RWPE1 (cell line): ENCODE data around the gene FOXF2.

Experiments
- CTCF ChIA-PET: fragments of 350-600 bp; sonication (Branson Sonifier 250); formaldehyde crosslinking; extraction: SDS; loops from one replicate; lab custom pipeline; 2021; lab: Yijun Ruan, JAX
- POLR2A ChIA-PET: fragments of 400-600 bp; formaldehyde crosslinking; extraction: SDS; loops from one replicate; lab custom pipeline; 2020; ENCODE audit warnings: antibody characterized with exemption; ENCODE audit not compliant: low non-redundant PET; lab: Yijun Ruan, JAX
- DNase-seq: peaks from one replicate; pipeline ENCODE4 v3.0.0; 2012; ENCODE audit warnings: low spot score
- H3K27ac ChIP-seq: fragments of 450-650 bp; 2 replicates; pipeline ENCODE4 v1.5.1; 2017
- TF ChIP-seq, protein P1 (sequence below): fragments of 450-650 bp; conservative IDR thresholded peaks from 2 replicates; pipeline ENCODE4 v1.5.1; 2017; ENCODE audit warnings: low read depth, mild to moderate bottlenecking

Gene FOXF2

GRCh38 chr6:1400126-1400850 is 10.9 kb downstream of the FOXF2 start:
- ChIA-PET POLR2A (no interaction called here), CTCF (interaction anchor here (0.6 kb wide), 1 partner anchor 1106 kb away, joined by 3 read pairs; no protein-coding TSS in a partner anchor)
- no peak overlapping the region for H3K27ac ChIP-seq
- TF ChIP-seq, protein P1, sequence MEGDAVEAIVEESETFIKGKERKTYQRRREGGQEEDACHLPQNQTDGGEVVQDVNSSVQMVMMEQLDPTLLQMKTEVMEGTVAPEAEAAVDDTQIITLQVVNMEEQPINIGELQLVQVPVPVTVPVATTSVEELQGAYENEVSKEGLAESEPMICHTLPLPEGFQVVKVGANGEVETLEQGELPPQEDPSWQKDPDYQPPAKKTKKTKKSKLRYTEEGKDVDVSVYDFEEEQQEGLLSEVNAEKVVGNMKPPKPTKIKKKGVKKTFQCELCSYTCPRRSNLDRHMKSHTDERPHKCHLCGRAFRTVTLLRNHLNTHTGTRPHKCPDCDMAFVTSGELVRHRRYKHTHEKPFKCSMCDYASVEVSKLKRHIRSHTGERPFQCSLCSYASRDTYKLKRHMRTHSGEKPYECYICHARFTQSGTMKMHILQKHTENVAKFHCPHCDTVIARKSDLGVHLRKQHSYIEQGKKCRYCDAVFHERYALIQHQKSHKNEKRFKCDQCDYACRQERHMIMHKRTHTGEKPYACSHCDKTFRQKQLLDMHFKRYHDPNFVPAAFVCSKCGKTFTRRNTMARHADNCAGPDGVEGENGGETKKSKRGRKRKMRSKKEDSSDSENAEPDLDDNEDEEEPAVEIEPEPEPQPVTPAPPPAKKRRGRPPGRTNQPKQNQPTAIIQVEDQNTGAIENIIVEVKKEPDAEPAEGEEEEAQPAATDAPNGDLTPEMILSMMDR, result no peak
- no peak for DNase-seq

DNA sequence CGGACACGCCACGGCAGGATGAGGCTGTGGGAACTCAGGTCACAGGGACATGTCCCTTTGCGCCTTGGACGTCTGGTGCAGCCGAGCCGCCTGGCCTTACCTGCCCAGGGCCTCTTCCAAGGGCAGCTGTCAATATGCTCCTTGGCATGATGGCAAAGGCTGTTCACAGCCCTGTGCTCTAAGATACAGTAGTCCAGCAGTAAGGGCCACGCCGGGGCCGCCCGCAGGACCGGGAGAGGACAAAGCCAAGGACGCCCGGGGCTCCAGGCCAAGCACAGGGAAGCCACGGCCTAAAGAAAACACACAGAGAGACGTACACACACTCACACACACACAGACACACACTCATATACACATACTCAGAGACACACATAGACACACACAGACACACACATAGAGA is 13.0 kb downstream of the FOXF2 start:
- POLR2A ChIA-PET, result no interaction called here
- TF ChIP-seq, protein P1, result no peak
- no peak for DNase-seq
- CTCF ChIA-PET, result interaction anchor here (0.5 kb wide), 1 partner anchor 969 kb away, joined by 3 read pairs; no protein-coding TSS in a partner anchor
- no peak overlapping the region for H3K27ac ChIP-seq

GRCh38 chr6:1402868-1403267 is 13.5 kb downstream of the FOXF2 start:
- POLR2A ChIA-PET, result no interaction called here
- CTCF ChIA-PET, result no interaction called here
- H3K27ac ChIP-seq, result no peak overlapping the region
- TF ChIP-seq, protein P1, result no peak
- no peak for DNase-seq

GRCh38 chr6:1403851-1404712 is 14.7 kb downstream of the FOXF2 start:
- no peak overlapping the region for H3K27ac ChIP-seq
- TF ChIP-seq, protein P1, result no peak
- ChIA-PET CTCF (interaction anchor here (0.7 kb wide), 1 partner anchor 27 kb away, joined by 3 read pairs; no protein-coding TSS in a partner anchor), POLR2A (no interaction called here)
- no peak for DNase-seq

GRCh38 chr6:1404713-1405098 is 15.3 kb downstream of the FOXF2 start:
- POLR2A ChIA-PET, result no interaction called here
- H3K27ac ChIP-seq, result no peak overlapping the region
- no peak for DNase-seq
- TF ChIP-seq, protein P1, result no peak
- CTCF ChIA-PET, result interaction anchor here (0.7 kb wide), 1 partner anchor 27 kb away, joined by 3 read pairs; no protein-coding TSS in a partner anchor

DNA sequence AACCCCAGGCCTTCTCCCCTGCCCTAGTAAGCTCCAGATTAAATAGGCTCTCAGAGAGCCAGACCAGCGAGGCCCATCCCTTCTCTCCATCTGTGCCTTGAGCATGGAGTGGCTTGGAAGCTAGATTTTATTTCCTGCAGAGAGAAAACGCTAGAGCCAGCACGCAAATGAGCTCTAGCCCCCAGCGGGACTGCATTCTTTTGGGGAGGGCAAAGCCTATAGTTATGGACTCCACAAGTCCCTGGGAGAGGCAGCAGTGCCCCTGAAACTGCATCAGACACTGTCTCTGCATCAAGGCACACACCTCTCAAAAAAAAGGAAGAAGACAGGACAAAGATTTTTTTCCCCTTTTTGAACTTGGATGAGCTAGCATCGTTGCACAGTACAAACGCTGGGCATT is 15.8 kb downstream of the FOXF2 start:
- POLR2A ChIA-PET, result no interaction called here
- DNase-seq, result no peak
- no peak overlapping the region for H3K27ac ChIP-seq
- CTCF ChIA-PET, result no interaction called here
- TF ChIP-seq, protein P1, result no peak
